Ovary (tissue), 3 donors: ENCODE results near the gene TLR4.

Source experiments
- CTCF ChIP-seq, 3 donors: fragments of 450-650 bp in 2 of 3; fragments of 200-600 bp in 1 of 3; IDR thresholded peaks; one replicate each; pipeline versions ENCODE4 v1.5.1 to v1.8.0; 2016 to 2022; ENCODE audit warnings: antibody characterized with exemption in 3 of 3, mild to moderate bottlenecking in 1 of 3
- EP300 ChIP-seq: sonication (generic); formaldehyde crosslinking; IDR thresholded peaks from one replicate; pipeline ENCODE4 v1.6.1; 2017; ENCODE audit warnings: antibody characterized with exemption
- POLR2A ChIP-seq: fragments of 450-650 bp; IDR thresholded peaks from one replicate; pipeline ENCODE4 v1.6.1; 2017; ENCODE audit warnings: antibody characterized with exemption, mild to moderate bottlenecking, moderate library complexity
- donor health status: DM: no; HTN: no; CAD: no.

- no peak for TF ChIP-seq POLR2A
- TF ChIP-seq CTCF (IDR thresholded peaks at IDR 0.05), result no peak
- no peak for TF ChIP-seq EP300
Observed at GRCh38 chr9:117732494-117732893, 28.3 kb downstream of the TLR4 start.
